SK-N-MC (cell line): ENCODE measurements around the gene PARD6B.

Source experiments
- EZH2 ChIP-seq: fragments of 200-600 bp; sonication (generic); IDR thresholded peaks from one replicate; pipeline ENCODE4 v1.6.1; 2017; ENCODE audit warnings: antibody characterized with exemption
- POLR2AphosphoS5 ChIP-seq: IDR thresholded peaks from 2 replicates; pipeline ENCODE4 v1.6.1; 2012; ENCODE audit warnings: mild to moderate bottlenecking, low read depth, low read length, borderline replicate concordance

- TF ChIP-seq EZH2 (no peak), POLR2AphosphoS5 (no peak)
Observed at GRCh38 chr20:50727792-50728485, 3.4 kb upstream of the PARD6B start.
